Subcutaneous adipose tissue (tissue), 4 donors: ENCODE measurements around the gene POLR3G. TPM values are rescaled to one million over a fixed set of nuclear protein-coding genes. Genes with fewer than 3 reads are reported as not detected.

Experiments used
- total RNA-seq, 4 donors: library from RNA; depleted of rRNA; stranded (reverse); fragments of >200 nt; gene quantifications; one replicate each; pipeline ENCODE4 v1.1.0, GENCODE V29; 2016
- TF ChIP-seq, protein P1 (sequence below): fragments of 450-650 bp; IDR thresholded peaks from one replicate; pipeline ENCODE4 v1.5.1; 2016; ENCODE audit warnings: low read depth, mild to moderate bottlenecking, control low read depth, antibody characterized with exemption, moderate library complexity

Gene POLR3G
- total RNA-seq, 4 donors from 2014 or later, result 0.94 to 2.9 (median 1.7) TPM

DNA sequence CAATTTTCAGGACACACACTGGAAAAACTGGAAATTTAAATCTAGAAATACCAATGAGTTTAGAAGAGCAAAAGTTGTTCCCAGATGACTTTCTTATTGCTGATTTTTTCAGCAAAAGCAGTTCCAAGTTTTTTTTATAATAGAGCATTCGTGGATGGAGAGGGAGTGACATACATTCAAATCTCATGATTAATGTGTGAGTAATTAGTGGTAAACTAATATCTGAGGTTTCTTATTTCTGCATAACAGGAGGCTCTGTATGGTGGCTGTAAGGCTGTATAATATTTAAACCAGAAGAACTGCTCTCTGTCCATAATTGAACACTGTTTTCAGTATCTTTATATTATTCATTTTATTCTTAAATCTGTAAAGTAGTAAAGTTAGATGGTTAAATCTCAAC is 28.9 kb downstream of the POLR3G start:
- TF ChIP-seq, protein P1, sequence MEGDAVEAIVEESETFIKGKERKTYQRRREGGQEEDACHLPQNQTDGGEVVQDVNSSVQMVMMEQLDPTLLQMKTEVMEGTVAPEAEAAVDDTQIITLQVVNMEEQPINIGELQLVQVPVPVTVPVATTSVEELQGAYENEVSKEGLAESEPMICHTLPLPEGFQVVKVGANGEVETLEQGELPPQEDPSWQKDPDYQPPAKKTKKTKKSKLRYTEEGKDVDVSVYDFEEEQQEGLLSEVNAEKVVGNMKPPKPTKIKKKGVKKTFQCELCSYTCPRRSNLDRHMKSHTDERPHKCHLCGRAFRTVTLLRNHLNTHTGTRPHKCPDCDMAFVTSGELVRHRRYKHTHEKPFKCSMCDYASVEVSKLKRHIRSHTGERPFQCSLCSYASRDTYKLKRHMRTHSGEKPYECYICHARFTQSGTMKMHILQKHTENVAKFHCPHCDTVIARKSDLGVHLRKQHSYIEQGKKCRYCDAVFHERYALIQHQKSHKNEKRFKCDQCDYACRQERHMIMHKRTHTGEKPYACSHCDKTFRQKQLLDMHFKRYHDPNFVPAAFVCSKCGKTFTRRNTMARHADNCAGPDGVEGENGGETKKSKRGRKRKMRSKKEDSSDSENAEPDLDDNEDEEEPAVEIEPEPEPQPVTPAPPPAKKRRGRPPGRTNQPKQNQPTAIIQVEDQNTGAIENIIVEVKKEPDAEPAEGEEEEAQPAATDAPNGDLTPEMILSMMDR, result no peak

DNA sequence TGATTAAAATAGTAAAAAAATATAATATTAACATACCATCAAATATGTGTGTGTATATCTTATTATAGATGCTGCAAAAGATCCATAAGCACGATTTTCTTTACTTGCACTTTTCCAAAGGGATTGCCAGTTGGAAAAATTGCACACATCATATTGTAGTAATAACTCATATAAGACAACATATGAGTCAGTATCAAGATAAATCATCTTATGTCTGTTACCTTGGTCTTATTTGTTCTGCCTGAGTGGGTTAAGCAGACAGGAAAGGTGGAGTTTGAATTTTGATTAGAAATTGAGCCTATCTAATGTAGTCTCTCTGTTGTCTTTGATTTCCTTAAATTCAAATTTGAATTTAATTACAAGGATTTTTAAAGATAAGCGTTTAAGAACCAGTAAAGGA is 30.1 kb downstream of the POLR3G start:
- TF ChIP-seq, protein P1, result no peak

DNA sequence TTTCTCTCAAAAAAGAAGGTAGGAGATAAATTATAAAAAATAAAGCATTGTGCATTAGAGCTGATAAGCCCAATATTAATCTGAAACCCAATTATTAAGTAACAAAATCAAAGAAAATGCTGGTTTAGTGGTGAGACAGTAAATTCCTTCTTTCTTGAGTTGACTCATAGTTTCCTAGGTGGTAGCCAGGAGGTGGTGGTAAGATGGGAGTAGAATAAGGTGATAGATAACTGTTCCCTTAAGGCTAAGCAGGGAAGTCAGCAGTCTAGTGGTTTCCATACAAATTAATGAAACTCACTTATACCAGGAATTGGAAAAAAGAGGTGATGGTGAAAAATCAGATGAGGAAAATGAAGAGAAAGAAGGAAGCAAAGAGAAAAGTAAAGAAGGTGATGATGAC is 31.6 kb downstream of the POLR3G start:
- TF ChIP-seq, protein P1, result no peak

DNA sequence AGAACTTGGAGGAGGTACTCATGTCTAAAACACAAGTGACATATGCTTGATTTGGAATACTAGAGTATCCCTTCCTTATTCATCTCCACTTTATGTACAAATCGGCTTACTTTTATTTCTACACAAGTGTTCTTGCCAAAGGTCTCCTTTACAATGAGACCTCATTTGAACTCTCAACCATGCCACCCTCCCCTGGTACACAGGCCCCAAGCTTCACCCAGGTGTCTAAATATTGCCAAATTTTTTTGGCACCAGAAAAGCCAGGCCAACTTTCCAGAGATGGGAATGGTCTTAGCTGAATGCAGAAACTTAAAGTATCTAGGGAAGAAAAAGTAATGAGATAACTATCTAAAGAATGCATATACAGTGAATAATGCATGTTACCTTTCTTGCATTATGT is 35.8 kb downstream of the POLR3G start:
- TF ChIP-seq, protein P1, result no peak

DNA sequence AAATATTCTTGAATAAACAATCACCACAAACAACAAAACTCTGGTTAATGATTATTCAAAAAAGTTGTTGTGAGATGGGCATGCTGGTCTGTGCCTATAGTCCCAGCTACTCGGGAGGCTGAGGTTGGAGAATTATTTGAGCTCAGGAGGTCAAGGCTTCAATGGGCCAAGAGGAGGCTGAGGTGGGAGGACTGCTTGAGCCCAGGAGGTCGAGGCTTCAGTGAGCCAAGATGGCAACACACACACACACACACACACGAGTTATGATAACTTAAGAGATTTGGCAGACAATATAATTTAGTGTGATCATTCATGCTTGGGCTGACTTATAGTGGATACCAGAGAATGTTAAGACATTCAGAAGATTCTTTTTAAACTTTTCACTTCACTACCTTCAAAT is 39.9 kb downstream of the POLR3G start:
- TF ChIP-seq, protein P1, result no peak

DNA sequence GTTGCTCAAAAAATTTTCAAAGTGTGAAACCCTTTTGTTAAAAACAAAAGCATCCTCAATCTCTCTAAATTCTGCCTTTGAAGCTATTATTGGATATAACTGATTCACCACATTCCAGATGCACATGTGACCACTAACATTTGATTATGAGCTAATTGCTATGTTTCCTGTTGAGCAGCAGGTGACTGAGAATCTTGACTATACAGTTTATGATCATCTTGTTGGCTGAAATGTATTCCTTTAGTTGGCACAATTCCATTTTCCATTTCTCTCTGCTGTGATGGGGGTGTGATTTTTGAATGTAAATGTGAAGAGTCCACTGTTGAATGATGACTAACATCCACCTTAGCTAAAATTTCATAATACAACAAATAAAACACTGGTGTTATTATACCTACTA is 44.0 kb downstream of the POLR3G start:
- TF ChIP-seq, protein P1, result no peak

DNA sequence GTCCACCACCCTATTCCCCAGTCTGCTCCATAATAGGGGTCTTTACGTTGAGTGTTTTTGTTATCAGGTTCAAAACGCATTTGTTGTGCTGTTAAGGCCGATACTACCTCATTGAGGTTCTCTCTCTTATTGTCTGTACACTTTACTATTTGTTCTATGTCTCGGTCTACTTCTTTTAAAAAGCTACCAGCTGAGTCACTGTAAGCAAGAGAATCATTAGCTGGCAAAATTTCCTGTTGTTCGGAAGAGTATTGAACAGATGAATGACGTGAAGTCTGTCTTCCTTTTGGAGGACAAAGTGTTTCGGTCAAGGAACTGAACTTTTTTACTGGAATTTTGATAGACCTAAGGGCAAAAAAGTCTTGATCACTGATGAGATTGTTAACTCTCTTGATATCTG is 44.4 kb downstream of the POLR3G start:
- TF ChIP-seq, protein P1, result no peak
